Measurements from ENCODE around the gene MYO16.

The MYO16 gene

GRCh38 chr13:109058087-109058486 is 428.7 kb downstream of the MYO16 start:
- Histone ChIP-seq H3K4me1 (ENCODE audit: control insufficient read depth, low read length) (no peaks in the 10 kb centered on the region), H3K4me2 (ENCODE audit: low read length) (no peak overlapping the region), H3K9me3 (ENCODE audit: control insufficient read depth, insufficient read depth, low read length) (no peaks in the 10 kb centered on the region), H3K27me3 (ENCODE audit: control insufficient read depth, low read length) (no peaks in the 10 kb centered on the region), H3K79me2 (ENCODE audit: control insufficient read depth, low read length) (no peaks in the 10 kb centered on the region), H3K9me2 (replicated peaks; ENCODE audit: control insufficient read depth, low read length) (no peaks in the 10 kb centered on the region), H3F3A (ENCODE audit: control insufficient read depth, insufficient read depth) (no peaks in the 10 kb centered on the region), H4K20me1 (ENCODE audit: control insufficient read depth, insufficient read depth, low read depth, low read length) (no peaks in the 10 kb centered on the region), H3K36me3 (ENCODE audit: control insufficient read depth, low read length) (no peaks in the 10 kb centered on the region), H3K27ac (ENCODE audit: low read depth, low read length) (no peak overlapping the region), H3K4me3 (ENCODE audit: low read length) (no peak overlapping the region)
- TF ChIP-seq CTCF (IDR thresholded peaks at IDR 0.05; ENCODE audit: low read depth, low read length, poor library complexity, severe bottlenecking), result no peak
- no peak for TF ChIP-seq EZH2phosphoT487 (IDR thresholded peaks at IDR 0.05; ENCODE audit: borderline replicate concordance, low read length)

- no peak for TF ChIP-seq CTCF (IDR thresholded peaks at IDR 0.05; ENCODE audit: low read depth, low read length, poor library complexity, severe bottlenecking)
- TF ChIP-seq EZH2phosphoT487 (IDR thresholded peaks at IDR 0.05; ENCODE audit: borderline replicate concordance, low read length), result no peak
- no peaks in the 10 kb centered on the region for H3K9me2 ChIP-seq (replicated peaks; ENCODE audit: control insufficient read depth, low read length)
- H3F3A ChIP-seq (ENCODE audit: control insufficient read depth, insufficient read depth), result no peaks in the 10 kb centered on the region
- no peaks in the 10 kb centered on the region for H3K27me3 ChIP-seq (ENCODE audit: control insufficient read depth, low read length)
- no peaks in the 10 kb centered on the region for H3K36me3 ChIP-seq (ENCODE audit: control insufficient read depth, low read length)
- H3K9me3 ChIP-seq (ENCODE audit: control insufficient read depth, insufficient read depth, low read length), result no peaks in the 10 kb centered on the region
- H3K79me2 ChIP-seq (ENCODE audit: control insufficient read depth, low read length), result no peaks in the 10 kb centered on the region
- no peak overlapping the region for H3K4me3 ChIP-seq (ENCODE audit: low read length)
- H3K27ac ChIP-seq (ENCODE audit: low read depth, low read length), result no peak overlapping the region
- no peak overlapping the region for H3K4me2 ChIP-seq (ENCODE audit: low read length)
- H4K20me1 ChIP-seq (ENCODE audit: control insufficient read depth, insufficient read depth, low read depth, low read length), result no peaks in the 10 kb centered on the region
- H3K4me1 ChIP-seq (ENCODE audit: control insufficient read depth, low read length), result no peaks in the 10 kb centered on the region
Observed at GRCh38 chr13:109072505-109072904, 443.1 kb downstream of the MYO16 start.

- TF ChIP-seq EZH2phosphoT487 (IDR thresholded peaks at IDR 0.05; ENCODE audit: borderline replicate concordance, low read length) (no peak), CTCF (IDR thresholded peaks at IDR 0.05; ENCODE audit: low read depth, low read length, poor library complexity, severe bottlenecking) (no peak)
- no peaks in the 10 kb centered on the region for H3K9me2 ChIP-seq (replicated peaks; ENCODE audit: control insufficient read depth, low read length)
- H3K4me2 ChIP-seq (ENCODE audit: low read length), result no peak overlapping the region
- H3F3A ChIP-seq (ENCODE audit: control insufficient read depth, insufficient read depth), result no peaks in the 10 kb centered on the region
- H3K36me3 ChIP-seq (ENCODE audit: control insufficient read depth, low read length), result no peaks in the 10 kb centered on the region
- H3K4me3 ChIP-seq (ENCODE audit: low read length), result no peak overlapping the region
- no peaks in the 10 kb centered on the region for H3K4me1 ChIP-seq (ENCODE audit: control insufficient read depth, low read length)
- no peaks in the 10 kb centered on the region for H4K20me1 ChIP-seq (ENCODE audit: control insufficient read depth, insufficient read depth, low read depth, low read length)
- H3K9me3 ChIP-seq (ENCODE audit: control insufficient read depth, insufficient read depth, low read length), result no peaks in the 10 kb centered on the region
- H3K27ac ChIP-seq (ENCODE audit: low read depth, low read length), result no peak overlapping the region
- H3K27me3 ChIP-seq (ENCODE audit: control insufficient read depth, low read length), result no peaks in the 10 kb centered on the region
- H3K79me2 ChIP-seq (ENCODE audit: control insufficient read depth, low read length), result no peaks in the 10 kb centered on the region
Observed at GRCh38 chr13:109074436-109074835, 445.0 kb downstream of the MYO16 start.

GRCh38 chr13:109074853-109075252 is 445.4 kb downstream of the MYO16 start:
- TF ChIP-seq EZH2phosphoT487 (IDR thresholded peaks at IDR 0.05; ENCODE audit: borderline replicate concordance, low read length) (no peak), CTCF (IDR thresholded peaks at IDR 0.05; ENCODE audit: low read depth, low read length, poor library complexity, severe bottlenecking) (no peak)
- no peaks in the 10 kb centered on the region for H3K9me2 ChIP-seq (replicated peaks; ENCODE audit: control insufficient read depth, low read length)
- H3K4me1 ChIP-seq (ENCODE audit: control insufficient read depth, low read length), result no peaks in the 10 kb centered on the region
- H3K27me3 ChIP-seq (ENCODE audit: control insufficient read depth, low read length), result no peaks in the 10 kb centered on the region
- H3K36me3 ChIP-seq (ENCODE audit: control insufficient read depth, low read length), result no peaks in the 10 kb centered on the region
- no peaks in the 10 kb centered on the region for H3K9me3 ChIP-seq (ENCODE audit: control insufficient read depth, insufficient read depth, low read length)
- no peaks in the 10 kb centered on the region for H4K20me1 ChIP-seq (ENCODE audit: control insufficient read depth, insufficient read depth, low read depth, low read length)
- H3K4me2 ChIP-seq (ENCODE audit: low read length), result no peak overlapping the region
- H3K4me3 ChIP-seq (ENCODE audit: low read length), result no peak overlapping the region
- no peaks in the 10 kb centered on the region for H3K79me2 ChIP-seq (ENCODE audit: control insufficient read depth, low read length)
- no peaks in the 10 kb centered on the region for H3F3A ChIP-seq (ENCODE audit: control insufficient read depth, insufficient read depth)
- no peak overlapping the region for H3K27ac ChIP-seq (ENCODE audit: low read depth, low read length)
